IMR-90 (cell line): ENCODE measurements around the gene INPP5F.

Experiments
- CHD1 ChIP-seq: IDR thresholded peaks from 2 replicates; pipeline ENCODE4 v1.6.1; 2012; ENCODE audit warnings: low read depth, low read length, improper control_type of control experiment
- CTCF ChIP-seq: conservative IDR thresholded peaks from 2 replicates; pipeline ENCODE4 v1.5.1; 2012; ENCODE audit warnings: mild to moderate bottlenecking, low read depth, low read length, improper control_type of control experiment
- MAFK ChIP-seq: IDR thresholded peaks from 2 replicates; pipeline ENCODE4 v1.6.1; 2012; ENCODE audit warnings: low read depth, low read length, improper control_type of control experiment
- MXI1 ChIP-seq: IDR thresholded peaks from 2 replicates; pipeline ENCODE4 v1.6.1; 2012; ENCODE audit warnings: low read depth, mild to moderate bottlenecking, low read length, moderate library complexity, borderline replicate concordance
- NFE2L2 ChIP-seq: fragments of 150-350 bp; IDR thresholded peaks from 2 replicates; pipeline ENCODE4 v1.6.1; 2016; ENCODE audit warnings: low read depth, mild to moderate bottlenecking, low read length
- POLR2A ChIP-seq: IDR thresholded peaks from 2 replicates; pipeline ENCODE4 v1.6.1; 2012; ENCODE audit warnings: mild to moderate bottlenecking, low read depth, low read length
- RAD21 ChIP-seq: IDR thresholded peaks from 2 replicates; pipeline ENCODE4 v1.6.1; 2012; ENCODE audit warnings: low read length, improper control_type of control experiment
- RFX5 ChIP-seq: IDR thresholded peaks from 2 replicates; pipeline ENCODE4 v1.8.0; 2012; ENCODE audit warnings: low read depth, mild to moderate bottlenecking, low read length, moderate library complexity
- SMC3 ChIP-seq: fragments of 150-350 bp; IDR thresholded peaks from 2 replicates; pipeline ENCODE4 v1.6.1; 2016; ENCODE audit warnings: low read depth, mild to moderate bottlenecking, antibody characterized with exemption, low read length, moderate library complexity
- TF ChIP-seq, protein P1 (sequence below): fragments of 150-350 bp; IDR thresholded peaks from 2 replicates; pipeline ENCODE4 v1.6.1; 2016; ENCODE audit warnings: low read depth, mild to moderate bottlenecking, low read length, moderate library complexity, borderline replicate concordance

DNA sequence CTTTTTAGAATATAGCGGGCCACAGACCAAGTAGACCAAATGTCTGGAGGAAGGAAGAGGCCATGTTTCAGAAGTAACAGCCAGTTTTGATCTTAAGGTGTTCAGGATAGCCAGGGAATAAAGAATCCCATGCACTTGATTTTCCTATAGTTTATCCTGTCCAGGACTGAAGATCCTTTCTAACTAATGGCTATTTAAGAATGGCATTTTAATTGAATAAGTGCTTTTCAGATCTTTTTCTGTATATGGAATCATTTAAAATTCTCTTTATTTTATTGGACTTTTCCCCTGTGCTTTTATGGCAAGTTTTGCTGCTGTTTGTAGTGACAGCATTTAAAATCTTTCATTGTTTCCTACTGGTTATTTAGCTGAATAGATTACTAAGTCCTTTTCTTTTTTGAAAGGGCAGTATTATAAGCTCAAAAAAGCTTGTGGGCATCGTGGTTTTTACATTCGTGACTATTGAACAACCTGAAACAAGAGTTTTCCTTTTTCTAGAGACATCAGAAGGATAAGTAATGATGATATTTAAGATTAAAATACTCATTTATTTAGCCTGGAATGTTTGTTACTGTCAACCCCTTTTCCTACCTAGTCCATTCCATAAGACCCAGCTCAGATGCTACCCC is 2.4 kb downstream of the INPP5F start:
- no peak for TF ChIP-seq MAFK
- no peak for TF ChIP-seq CTCF
- TF ChIP-seq POLR2A = no peak
- no peak for TF ChIP-seq SMC3
- TF ChIP-seq MXI1 = no peak
- no peak for TF ChIP-seq NFE2L2
- TF ChIP-seq, protein P1, sequence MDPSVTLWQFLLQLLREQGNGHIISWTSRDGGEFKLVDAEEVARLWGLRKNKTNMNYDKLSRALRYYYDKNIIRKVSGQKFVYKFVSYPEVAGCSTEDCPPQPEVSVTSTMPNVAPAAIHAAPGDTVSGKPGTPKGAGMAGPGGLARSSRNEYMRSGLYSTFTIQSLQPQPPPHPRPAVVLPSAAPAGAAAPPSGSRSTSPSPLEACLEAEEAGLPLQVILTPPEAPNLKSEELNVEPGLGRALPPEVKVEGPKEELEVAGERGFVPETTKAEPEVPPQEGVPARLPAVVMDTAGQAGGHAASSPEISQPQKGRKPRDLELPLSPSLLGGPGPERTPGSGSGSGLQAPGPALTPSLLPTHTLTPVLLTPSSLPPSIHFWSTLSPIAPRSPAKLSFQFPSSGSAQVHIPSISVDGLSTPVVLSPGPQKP = no peak
- TF ChIP-seq CHD1 = no peak
- TF ChIP-seq RFX5 = no peak
- TF ChIP-seq RAD21 = no peak
